A549 (cell line): Measurements from ENCODE around the gene MPC1L.

Experiments used
- CTCF ChIP-seq: fragments of >200 bp; sonication (Bioruptor Twin); formaldehyde crosslinking; IDR thresholded peaks from 3 replicates; pipeline ENCODE4 v1.5.1; 2016
- E2F6 ChIP-seq: IDR thresholded peaks from 2 replicates; pipeline ENCODE4 v1.6.1; 2012; ENCODE audit warnings: low read depth, borderline replicate concordance
- ELK1 ChIP-seq: fragments of 150-350 bp; IDR thresholded peaks from 2 replicates; pipeline ENCODE4 v1.6.1; 2014; ENCODE audit warnings: low read depth, mild to moderate bottlenecking, low read length
- EP300 ChIP-seq, 2 experiments: fragments of >200 bp; sonication (Bioruptor Twin); formaldehyde crosslinking; IDR thresholded peaks; 2 replicates in 1 of 2; 3 replicates in 1 of 2; pipeline ENCODE4 v1.6.1; 2016 to 2017
- KDM5A ChIP-seq: fragments of 200-600 bp; sonication (generic); IDR thresholded peaks from 2 replicates; pipeline ENCODE4 v1.6.1; 2016; ENCODE audit warnings: antibody characterized with exemption, mild to moderate bottlenecking
- PBX3 ChIP-seq: IDR thresholded peaks from 2 replicates; pipeline ENCODE4 v1.6.1; 2012
- POLR2A ChIP-seq: IDR thresholded peaks from 2 replicates; pipeline ENCODE4 v1.6.1; 2012; ENCODE audit warnings: mild to moderate bottlenecking, low read length
- RAD21 ChIP-seq, 2 experiments: fragments of >200 bp in 1 of 2; sonication (Bioruptor Twin) in 1 of 2; formaldehyde crosslinking in 1 of 2; IDR thresholded peaks in 1 of 2; conservative IDR thresholded peaks in 1 of 2; 2 replicates in 1 of 2; 3 replicates in 1 of 2; pipeline ENCODE4 v1.6.1; 2012 to 2018; ENCODE audit warnings: inconsistent platforms in 1 of 2
- RFX5 ChIP-seq: fragments of 450-650 bp; IDR thresholded peaks from 2 replicates; pipeline ENCODE4 v1.7.1; 2014; ENCODE audit warnings: antibody characterized with exemption, mild to moderate bottlenecking, moderate library complexity

- TF ChIP-seq E2F6 (no peak), CTCF (no peak), EP300 (IDR thresholded peaks at IDR 0.05) (no peak), ELK1 (no peak), PBX3 (no peak), RFX5 (no peak), RAD21 (conservative IDR thresholded peaks at IDR 0.05 in 1 of 2, IDR thresholded peaks at IDR 0.05 in 1 of 2) (no peak), POLR2A (no peak), KDM5A (no peak)
These were observed 38.3 kb downstream of the MPC1L start for GRCh38 chrX:40661489-40661888.
